Measurements from ENCODE around the gene PRELID3B. TPM values are rescaled to one million over a fixed set of nuclear protein-coding genes. Genes with fewer than 3 reads are reported as not detected.
A peak's percentile ranks its signal among the peaks of the same experiment; 100 is the strongest.

PRELID3B gene
- total RNA-seq, 6 donors from 2014 or later, result 5.2 to 77.1 (median 46.0) TPM

DNA sequence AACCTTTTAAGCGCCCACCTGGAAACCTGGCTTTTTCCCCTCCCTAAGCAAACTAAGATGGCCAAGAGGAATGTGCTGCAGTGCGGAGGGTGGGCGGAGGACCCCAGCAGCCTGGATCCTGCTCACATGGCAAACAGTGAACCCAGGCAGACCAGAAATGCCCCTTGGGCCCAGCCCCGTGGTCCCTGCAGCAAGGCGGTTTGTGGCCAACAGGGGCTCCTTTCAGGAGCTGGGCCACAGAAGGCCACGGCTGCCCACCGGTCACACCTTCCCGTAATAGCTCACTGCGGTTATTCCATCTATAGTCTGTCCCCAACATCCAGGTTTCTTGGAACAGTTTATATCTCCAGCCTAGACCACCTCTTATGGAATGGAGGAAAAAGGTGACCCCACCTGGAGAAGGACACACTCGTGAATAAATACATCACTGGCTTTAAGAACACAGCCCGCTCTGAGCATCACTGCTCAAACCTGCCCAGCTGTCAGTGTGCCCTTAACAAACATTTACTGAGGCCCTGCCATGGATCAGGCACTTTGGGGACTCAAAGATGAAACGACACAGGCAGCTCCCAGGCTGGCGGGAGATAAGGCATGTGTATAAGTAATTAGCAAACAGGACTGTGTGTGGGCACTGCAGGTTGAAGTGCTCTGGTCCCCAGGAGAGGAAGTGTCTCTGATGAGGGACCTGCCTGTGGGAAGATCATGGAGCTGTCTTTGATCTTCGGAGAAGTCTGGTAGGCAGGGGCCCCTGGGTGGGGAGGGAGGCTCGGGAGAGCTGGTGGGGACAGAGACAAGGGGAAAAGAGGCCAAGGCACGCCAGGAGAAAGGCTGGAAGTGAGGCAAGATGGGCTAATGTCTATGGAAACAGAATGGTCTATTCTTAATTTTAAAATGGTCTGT, 26.5 kb downstream of the PRELID3B start:
- no peaks in the 10 kb centered on the region for H3K27me3 ChIP-seq
- no peak overlapping the region for H3K4me3 ChIP-seq
- WGBS, 2 donors, result 75 to 79% methylated on average over 13 to 16 of the region's 16 CpGs
- DNase-seq (peak in 1 of 2 donors; percentile 45), ATAC-seq (ENCODE audit: low FRiP score in 2 of 2) (no peak)
- peaks cover 5 to 10% (median 6%) of the 10 kb centered on the region in 4 donors for H3K4me1 ChIP-seq
- no peaks in the 10 kb centered on the region for H3K9me3 ChIP-seq
- no peak overlapping the region for H3K27ac ChIP-seq
- no peak for TF ChIP-seq EP300 (IDR thresholded peaks at IDR 0.05)
- TF ChIP-seq POLR2AphosphoS5 (IDR thresholded peaks at IDR 0.05), result no peak
- TF ChIP-seq, protein P1, sequence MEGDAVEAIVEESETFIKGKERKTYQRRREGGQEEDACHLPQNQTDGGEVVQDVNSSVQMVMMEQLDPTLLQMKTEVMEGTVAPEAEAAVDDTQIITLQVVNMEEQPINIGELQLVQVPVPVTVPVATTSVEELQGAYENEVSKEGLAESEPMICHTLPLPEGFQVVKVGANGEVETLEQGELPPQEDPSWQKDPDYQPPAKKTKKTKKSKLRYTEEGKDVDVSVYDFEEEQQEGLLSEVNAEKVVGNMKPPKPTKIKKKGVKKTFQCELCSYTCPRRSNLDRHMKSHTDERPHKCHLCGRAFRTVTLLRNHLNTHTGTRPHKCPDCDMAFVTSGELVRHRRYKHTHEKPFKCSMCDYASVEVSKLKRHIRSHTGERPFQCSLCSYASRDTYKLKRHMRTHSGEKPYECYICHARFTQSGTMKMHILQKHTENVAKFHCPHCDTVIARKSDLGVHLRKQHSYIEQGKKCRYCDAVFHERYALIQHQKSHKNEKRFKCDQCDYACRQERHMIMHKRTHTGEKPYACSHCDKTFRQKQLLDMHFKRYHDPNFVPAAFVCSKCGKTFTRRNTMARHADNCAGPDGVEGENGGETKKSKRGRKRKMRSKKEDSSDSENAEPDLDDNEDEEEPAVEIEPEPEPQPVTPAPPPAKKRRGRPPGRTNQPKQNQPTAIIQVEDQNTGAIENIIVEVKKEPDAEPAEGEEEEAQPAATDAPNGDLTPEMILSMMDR (IDR thresholded peaks at IDR 0.05), result no peak
- no peak for TF ChIP-seq POLR2A (IDR thresholded peaks at IDR 0.05)
- H3K36me3 ChIP-seq, result no peaks in the 10 kb centered on the region

DNA sequence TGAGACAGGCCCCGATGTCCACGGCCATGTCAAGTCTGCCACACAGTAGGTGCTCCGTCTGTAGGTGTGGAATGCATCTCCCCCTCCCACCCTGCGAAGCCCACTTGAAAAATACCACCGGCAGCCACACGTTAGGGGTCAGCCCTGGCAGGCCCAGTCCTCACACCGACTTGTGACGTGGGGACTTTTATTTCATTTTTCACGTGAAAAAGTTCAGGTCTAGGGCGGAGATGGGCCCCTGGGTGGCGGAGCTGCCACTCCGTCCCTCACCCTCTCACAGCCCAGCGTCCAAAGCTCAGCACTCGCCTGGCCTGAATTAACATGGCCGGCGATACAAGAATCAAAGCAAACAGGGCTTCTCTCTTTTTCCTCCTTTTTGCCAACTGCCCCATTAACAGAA, 27.2 kb downstream of the PRELID3B start:
- no peak overlapping the region for H3K27ac ChIP-seq
- H3K36me3 ChIP-seq, result no peaks in the 10 kb centered on the region
- no peaks in the 10 kb centered on the region for H3K27me3 ChIP-seq
- no peak for ATAC-seq (ENCODE audit: low FRiP score in 2 of 2)
- DNase-seq, result peak in 1 of 2 donors; percentile 14
- H3K9me3 ChIP-seq, result no peaks in the 10 kb centered on the region
- no peak overlapping the region for H3K4me3 ChIP-seq
- 87 to 92% methylated on average over 16 of the region's 16 CpGs for WGBS, 2 donors
- H3K4me1 ChIP-seq, result peaks cover 12 to 17% (median 13%) of the 10 kb centered on the region in 4 donors
- TF ChIP-seq EP300 (IDR thresholded peaks at IDR 0.05) (no peak), POLR2AphosphoS5 (IDR thresholded peaks at IDR 0.05) (no peak), POLR2A (IDR thresholded peaks at IDR 0.05) (no peak)
- TF ChIP-seq, protein P1 (IDR thresholded peaks at IDR 0.05), result no peak

DNA sequence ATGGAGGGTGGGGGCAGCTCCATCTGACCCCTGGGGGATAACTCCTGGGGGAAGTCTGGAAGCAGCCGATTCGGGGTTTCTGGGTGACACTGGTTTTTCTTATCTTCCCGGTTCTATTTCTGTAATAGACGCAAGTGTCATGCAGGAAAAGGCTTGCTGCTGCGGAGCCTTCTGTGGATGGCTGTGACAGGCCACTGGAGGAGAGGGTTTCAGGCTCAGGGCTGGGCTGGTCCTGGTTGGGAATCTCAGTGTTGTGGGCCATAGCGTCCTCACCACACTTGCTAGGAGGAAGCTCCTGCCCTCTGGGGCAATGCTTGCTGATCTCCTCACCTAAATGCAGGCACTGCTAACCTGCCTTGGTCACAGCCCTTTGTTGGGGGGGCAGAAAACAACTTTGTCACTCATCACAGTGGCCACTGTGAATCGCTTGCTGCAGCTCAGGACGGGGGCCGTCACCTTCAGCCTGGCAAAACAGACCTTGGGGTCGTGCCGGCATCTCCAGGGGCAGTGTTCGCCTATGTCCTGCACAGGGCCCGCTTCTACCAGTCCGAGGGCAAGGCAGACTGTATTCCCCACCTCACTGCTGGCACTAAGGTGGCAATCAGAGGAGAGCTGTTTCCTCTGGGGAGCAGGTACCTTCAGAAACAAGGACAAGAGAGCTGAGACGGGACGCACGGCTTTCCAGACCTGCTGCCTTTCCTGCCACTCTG, 27.8 kb downstream of the PRELID3B start:
- Histone ChIP-seq H3K4me3 (no peak overlapping the region), H3K36me3 (no peaks in the 10 kb centered on the region), H3K4me1 (peaks cover 16 to 22% (median 18%) of the 10 kb centered on the region in 4 donors), H3K27ac (no peak overlapping the region), H3K9me3 (no peaks in the 10 kb centered on the region), H3K27me3 (no peaks in the 10 kb centered on the region)
- ATAC-seq (ENCODE audit: low FRiP score in 2 of 2), result no peak
- WGBS, 2 donors, result 70 to 86% methylated on average over 7 to 17 of the region's 17 CpGs
- peak in 1 of 2 donors; percentile 19 for DNase-seq
- TF ChIP-seq, protein P1 (IDR thresholded peaks at IDR 0.05), result no peak
- TF ChIP-seq EP300 (IDR thresholded peaks at IDR 0.05) (no peak), POLR2A (IDR thresholded peaks at IDR 0.05) (no peak), POLR2AphosphoS5 (IDR thresholded peaks at IDR 0.05) (no peak)

DNA sequence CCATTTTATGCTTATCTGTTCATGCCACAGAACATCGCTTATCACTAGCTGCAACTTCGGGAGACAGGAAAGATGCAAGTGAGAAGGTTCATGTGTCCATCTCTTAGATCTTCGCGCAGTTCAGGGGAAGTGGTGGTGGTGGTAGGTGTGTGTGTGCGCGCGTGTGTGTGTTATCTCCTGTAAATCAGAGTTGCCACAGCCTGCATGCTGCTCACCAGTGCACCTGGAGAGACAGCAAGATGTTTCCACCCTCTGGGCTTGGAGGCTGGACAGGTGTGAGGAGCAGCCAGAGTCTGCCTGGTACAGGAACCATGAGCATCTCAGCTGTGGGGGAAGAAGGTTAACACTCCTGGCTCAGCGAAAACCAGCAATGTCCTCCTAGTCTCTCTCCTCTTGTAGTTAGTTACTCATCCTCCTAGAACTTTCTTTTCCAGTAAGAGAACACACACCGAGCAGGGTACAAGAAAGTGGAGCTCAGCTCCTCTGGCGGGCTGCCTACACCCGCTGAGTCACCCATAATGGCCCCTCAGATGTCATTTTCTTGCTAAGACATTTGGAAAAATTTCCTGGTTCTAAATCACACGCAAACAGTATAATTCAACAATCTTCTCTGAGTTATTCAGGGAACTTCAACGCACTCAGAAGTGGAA, 28.5 kb downstream of the PRELID3B start:
- no peak overlapping the region for H3K27ac ChIP-seq
- DNase-seq (no peak), ATAC-seq (ENCODE audit: low FRiP score in 2 of 2) (no peak)

More for the DNA sequence above, 28.5 kb downstream of the PRELID3B start:
- H3K4me1 ChIP-seq, result peaks cover 16 to 23% (median 21%) of the 10 kb centered on the region in 4 donors
- 64 to 74% methylated on average over 13 of the region's 13 CpGs for WGBS, 2 donors
- H3K9me3 ChIP-seq, result no peaks in the 10 kb centered on the region
- no peaks in the 10 kb centered on the region for H3K27me3 ChIP-seq
- H3K36me3 ChIP-seq, result no peaks in the 10 kb centered on the region
- no peak overlapping the region for H3K4me3 ChIP-seq
- TF ChIP-seq, protein P1 (IDR thresholded peaks at IDR 0.05), result no peak
- no peak for TF ChIP-seq POLR2AphosphoS5 (IDR thresholded peaks at IDR 0.05)
- TF ChIP-seq EP300 (IDR thresholded peaks at IDR 0.05), result no peak
- TF ChIP-seq POLR2A (IDR thresholded peaks at IDR 0.05), result no peak

Measured in upper lobe of left lung (tissue), 6 donors.